ENCODE measurements around the gene METTL24.

DNA sequence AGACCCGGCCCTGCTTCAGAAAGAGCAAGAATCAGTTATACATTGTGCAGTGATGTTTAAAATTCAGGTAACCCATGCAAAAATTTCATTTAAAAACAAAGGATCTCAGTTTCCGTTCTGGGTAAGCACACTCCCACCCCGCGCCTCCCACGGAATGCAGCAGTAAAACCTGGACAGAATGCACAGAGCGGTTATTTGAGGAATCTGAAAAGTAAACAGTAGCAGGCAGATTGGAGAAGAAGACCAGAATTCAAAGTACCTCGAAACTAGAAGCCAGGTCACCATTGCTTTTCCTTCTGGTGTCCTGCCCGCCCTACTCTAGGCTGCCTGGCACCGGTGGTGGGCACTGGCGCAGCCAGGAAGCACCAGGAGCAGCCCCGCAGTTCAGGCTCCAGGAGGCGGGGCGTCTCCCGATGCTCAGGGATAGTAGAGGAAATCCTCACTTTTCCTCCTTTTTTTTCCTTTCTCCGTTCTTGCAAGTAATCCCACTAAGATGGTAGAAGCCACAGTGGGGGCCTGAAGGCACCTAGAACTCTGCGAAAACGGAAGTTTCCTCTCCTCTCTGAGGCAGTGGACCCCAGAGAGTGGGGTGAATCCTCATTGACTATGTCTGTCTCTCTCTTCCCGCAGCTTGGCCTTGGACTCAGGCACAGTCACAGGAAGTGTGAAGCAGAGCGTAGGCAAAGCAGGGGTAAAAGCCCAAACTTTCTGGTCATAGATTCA lies 28.3 kb downstream of the METTL24 start:
- TF ChIP-seq CTCF (IDR thresholded peaks at IDR 0.05; ENCODE audit: low read length) = no peak
- TF ChIP-seq EZH2 (IDR thresholded peaks at IDR 0.05; ENCODE audit: borderline replicate concordance, low read length) = no peak
